Measurements from ENCODE around the gene FMN1.

FMN1 gene

GRCh38 chr15:32864051-32864450 lies 330.5 kb downstream of the FMN1 start:
- H4K20me1 ChIP-seq (ENCODE audit: insufficient read depth), result no peaks in the 10 kb centered on the region
- H3K9ac ChIP-seq, result no peak overlapping the region
- no peaks in the 10 kb centered on the region for H3K36me3 ChIP-seq (ENCODE audit: insufficient read depth)
- TF ChIP-seq CTCF (conservative IDR thresholded peaks at IDR 0.05; ENCODE audit: low read depth, low read length), result no peak
- no peak overlapping the region for H3K4me2 ChIP-seq
- no peak overlapping the region for H2AFZ ChIP-seq (ENCODE audit: low read depth)
- no peaks in the 10 kb centered on the region for H3K79me2 ChIP-seq (ENCODE audit: insufficient read depth, low read depth)
- H3K4me1 ChIP-seq (ENCODE audit: low read depth, poor library complexity, severe bottlenecking), result peaks cover 42% of the 10 kb centered on the region
- H3K27me3 ChIP-seq (ENCODE audit: insufficient read depth, low read depth), result no peaks in the 10 kb centered on the region
- no peak overlapping the region for H3K4me3 ChIP-seq (IDR thresholded peaks at IDR 0.05; ENCODE audit: insufficient read depth, low read depth, low read length)
- H3K27ac ChIP-seq, result no peak overlapping the region

- H3K27ac ChIP-seq, result peak overlapping the region; percentile 74
- H3K9ac ChIP-seq, result peak overlapping the region; percentile 63
- peak overlapping the region; percentile 47 for H2AFZ ChIP-seq (ENCODE audit: low read depth)
- no peaks in the 10 kb centered on the region for H3K79me2 ChIP-seq (ENCODE audit: insufficient read depth, low read depth)
- no peak overlapping the region for H3K4me3 ChIP-seq (IDR thresholded peaks at IDR 0.05; ENCODE audit: insufficient read depth, low read depth, low read length)
- peaks cover 62% of the 10 kb centered on the region for H3K4me1 ChIP-seq (ENCODE audit: low read depth, poor library complexity, severe bottlenecking)
- H4K20me1 ChIP-seq (ENCODE audit: insufficient read depth), result no peaks in the 10 kb centered on the region
- no peaks in the 10 kb centered on the region for H3K36me3 ChIP-seq (ENCODE audit: insufficient read depth)
- no peaks in the 10 kb centered on the region for H3K27me3 ChIP-seq (ENCODE audit: insufficient read depth, low read depth)
- no peak for TF ChIP-seq CTCF (conservative IDR thresholded peaks at IDR 0.05; ENCODE audit: low read depth, low read length)
- H3K4me2 ChIP-seq, result peak overlapping the region; percentile 68
Observed at GRCh38 chr15:32861761-32862160, 332.8 kb downstream of the FMN1 start.

- H3K36me3 ChIP-seq (ENCODE audit: insufficient read depth), result no peaks in the 10 kb centered on the region
- H3K9ac ChIP-seq, result peak overlapping the region; percentile 63; the same call in 1 of the 2 replicates
- TF ChIP-seq CTCF (conservative IDR thresholded peaks at IDR 0.05; ENCODE audit: low read depth, low read length), result no peak
- H3K4me3 ChIP-seq (IDR thresholded peaks at IDR 0.05; ENCODE audit: insufficient read depth, low read depth, low read length), result no peak overlapping the region
- H2AFZ ChIP-seq (ENCODE audit: low read depth), result no peak overlapping the region; the same call in 1 of the 2 replicates
- H4K20me1 ChIP-seq (ENCODE audit: insufficient read depth), result no peaks in the 10 kb centered on the region
- peak overlapping the region; percentile 68 for H3K4me2 ChIP-seq
- H3K4me1 ChIP-seq (ENCODE audit: low read depth, poor library complexity, severe bottlenecking), result peaks cover 68% of the 10 kb centered on the region
- H3K27me3 ChIP-seq (ENCODE audit: insufficient read depth, low read depth), result no peaks in the 10 kb centered on the region
- H3K27ac ChIP-seq, result peak overlapping the region; percentile 74; the same call in 1 of the 2 replicates
- no peaks in the 10 kb centered on the region for H3K79me2 ChIP-seq (ENCODE audit: insufficient read depth, low read depth)
Observed at GRCh38 chr15:32861174-32861573, 333.3 kb downstream of the FMN1 start.

GRCh38 chr15:32859996-32860395 lies 334.5 kb downstream of the FMN1 start:
- H3K9ac ChIP-seq, result no peak overlapping the region
- no peaks in the 10 kb centered on the region for H4K20me1 ChIP-seq (ENCODE audit: insufficient read depth)
- no peak overlapping the region for H2AFZ ChIP-seq (ENCODE audit: low read depth)
- H3K4me2 ChIP-seq, result no peak overlapping the region
- H3K79me2 ChIP-seq (ENCODE audit: insufficient read depth, low read depth), result no peaks in the 10 kb centered on the region
- H3K36me3 ChIP-seq (ENCODE audit: insufficient read depth), result no peaks in the 10 kb centered on the region
- TF ChIP-seq CTCF (conservative IDR thresholded peaks at IDR 0.05; ENCODE audit: low read depth, low read length), result no peak
- H3K4me1 ChIP-seq (ENCODE audit: low read depth, poor library complexity, severe bottlenecking), result peaks cover 77% of the 10 kb centered on the region
- H3K27ac ChIP-seq, result no peak overlapping the region
- H3K27me3 ChIP-seq (ENCODE audit: insufficient read depth, low read depth), result no peaks in the 10 kb centered on the region
- H3K4me3 ChIP-seq (IDR thresholded peaks at IDR 0.05; ENCODE audit: insufficient read depth, low read depth, low read length), result no peak overlapping the region
